Endothelial cell of umbilical vein (primary cell): ENCODE data around the gene LOXL4.

Experiments
- POLR2A ChIP-seq: IDR thresholded peaks from 2 replicates; pipeline ENCODE4 v1.6.1; 2012; ENCODE audit warnings: low read depth, mild to moderate bottlenecking, control low read depth, low read length
- TF ChIP-seq, protein P1 (sequence below), 2 donors: IDR thresholded peaks; 1 replicate in 1 of 2; 2 replicates in 1 of 2; pipeline ENCODE4 v1.5.1; 2011; ENCODE audit warnings: low read length in 2 of 2, mild to moderate bottlenecking in 2 of 2, moderate library complexity in 2 of 2, control low read depth in 1 of 2, inconsistent platforms in 1 of 2, low read depth in 1 of 2; ENCODE audit not compliant: insufficient read depth in 1 of 2; ENCODE audit errors: extremely low read depth in 1 of 2

DNA sequence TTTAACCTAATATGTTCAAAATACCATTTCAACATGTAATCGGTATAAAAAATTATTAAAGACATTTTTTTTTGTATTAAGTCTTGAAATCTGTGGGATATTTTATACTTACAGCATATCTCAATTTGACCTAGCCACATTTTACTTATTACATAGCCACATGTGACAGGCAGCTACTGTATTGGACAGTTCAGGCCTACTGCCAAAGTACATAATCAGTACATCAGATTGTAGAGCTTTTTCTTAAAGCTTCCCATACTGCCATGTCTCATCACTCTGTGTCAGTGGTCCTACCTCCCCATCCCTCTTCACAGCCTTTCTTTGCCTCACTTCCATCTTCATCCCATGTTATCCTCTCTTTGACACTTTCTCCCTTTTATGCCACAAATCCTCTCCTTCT, 43.0 kb downstream of the LOXL4 start:
- TF ChIP-seq, protein P1, sequence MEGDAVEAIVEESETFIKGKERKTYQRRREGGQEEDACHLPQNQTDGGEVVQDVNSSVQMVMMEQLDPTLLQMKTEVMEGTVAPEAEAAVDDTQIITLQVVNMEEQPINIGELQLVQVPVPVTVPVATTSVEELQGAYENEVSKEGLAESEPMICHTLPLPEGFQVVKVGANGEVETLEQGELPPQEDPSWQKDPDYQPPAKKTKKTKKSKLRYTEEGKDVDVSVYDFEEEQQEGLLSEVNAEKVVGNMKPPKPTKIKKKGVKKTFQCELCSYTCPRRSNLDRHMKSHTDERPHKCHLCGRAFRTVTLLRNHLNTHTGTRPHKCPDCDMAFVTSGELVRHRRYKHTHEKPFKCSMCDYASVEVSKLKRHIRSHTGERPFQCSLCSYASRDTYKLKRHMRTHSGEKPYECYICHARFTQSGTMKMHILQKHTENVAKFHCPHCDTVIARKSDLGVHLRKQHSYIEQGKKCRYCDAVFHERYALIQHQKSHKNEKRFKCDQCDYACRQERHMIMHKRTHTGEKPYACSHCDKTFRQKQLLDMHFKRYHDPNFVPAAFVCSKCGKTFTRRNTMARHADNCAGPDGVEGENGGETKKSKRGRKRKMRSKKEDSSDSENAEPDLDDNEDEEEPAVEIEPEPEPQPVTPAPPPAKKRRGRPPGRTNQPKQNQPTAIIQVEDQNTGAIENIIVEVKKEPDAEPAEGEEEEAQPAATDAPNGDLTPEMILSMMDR (IDR thresholded peaks at IDR 0.05; ENCODE audit: extremely low read depth in 1 of 2, insufficient read depth in 1 of 2, low read depth in 1 of 2, low read length in 2 of 2): no peak
- no peak for TF ChIP-seq POLR2A
